Activated CD4-positive, alpha-beta memory T cell treated with anti-CD3 and anti-CD28 coated beads for 36 hours (primary cell): Measurements from ENCODE around the gene TLL1. TPM values are rescaled to one million over a fixed set of nuclear protein-coding genes. Genes with fewer than 3 reads are reported as not detected.

Source experiments
- CTCF ChIA-PET: fragments of 350-600 bp; sonication (Branson Sonifier 250); formaldehyde crosslinking; loops from one replicate; lab custom pipeline; 2021; ENCODE audit warnings: antibody characterized with exemption, inconsistent platforms; lab: Charles Lee
- POLR2A ChIA-PET: fragments of 350-600 bp; sonication (Branson Sonifier 250); formaldehyde crosslinking; loops from one replicate; lab custom pipeline; 2021; ENCODE audit warnings: antibody characterized with exemption; lab: Charles Lee
- DNase-seq: peaks from one replicate; pipeline ENCODE4 v3.0.0-alpha.2; 2020
- H3K27ac Mint-ChIP-seq: one replicate; pipeline ENCODE4 v1.8.0; 2021; ENCODE audit warnings: mixed read lengths
- H3K27me3 Mint-ChIP-seq: one replicate; pipeline ENCODE4 v1.8.0; 2021; ENCODE audit warnings: mixed read lengths
- H3K36me3 Mint-ChIP-seq: one replicate; pipeline ENCODE4 v1.8.0; 2021; ENCODE audit warnings: mixed read lengths
- H3K4me1 Mint-ChIP-seq: one replicate; pipeline ENCODE4 v1.8.0; 2021; ENCODE audit warnings: low read depth, mixed read lengths
- H3K4me3 Mint-ChIP-seq: one replicate; pipeline ENCODE4 v1.8.0; 2021; ENCODE audit warnings: mild to moderate bottlenecking, mixed read lengths
- H3K9me3 Mint-ChIP-seq: one replicate; pipeline ENCODE4 v1.8.0; 2021; ENCODE audit warnings: mixed read lengths
- intact Hi-C: fragments of 100-400 bp; cut with micrococcal nuclease; formaldehyde crosslinking; loops from one replicate; pipeline ENCODE4 v1.15.1; 2023
- total RNA-seq, 2 experiments: library from RNA; stranded (reverse); gene quantifications; one replicate each; pipeline ENCODE4 v1.2.3, GENCODE V29; 2021

The TLL1 gene
- not detected for total RNA-seq

DNA sequence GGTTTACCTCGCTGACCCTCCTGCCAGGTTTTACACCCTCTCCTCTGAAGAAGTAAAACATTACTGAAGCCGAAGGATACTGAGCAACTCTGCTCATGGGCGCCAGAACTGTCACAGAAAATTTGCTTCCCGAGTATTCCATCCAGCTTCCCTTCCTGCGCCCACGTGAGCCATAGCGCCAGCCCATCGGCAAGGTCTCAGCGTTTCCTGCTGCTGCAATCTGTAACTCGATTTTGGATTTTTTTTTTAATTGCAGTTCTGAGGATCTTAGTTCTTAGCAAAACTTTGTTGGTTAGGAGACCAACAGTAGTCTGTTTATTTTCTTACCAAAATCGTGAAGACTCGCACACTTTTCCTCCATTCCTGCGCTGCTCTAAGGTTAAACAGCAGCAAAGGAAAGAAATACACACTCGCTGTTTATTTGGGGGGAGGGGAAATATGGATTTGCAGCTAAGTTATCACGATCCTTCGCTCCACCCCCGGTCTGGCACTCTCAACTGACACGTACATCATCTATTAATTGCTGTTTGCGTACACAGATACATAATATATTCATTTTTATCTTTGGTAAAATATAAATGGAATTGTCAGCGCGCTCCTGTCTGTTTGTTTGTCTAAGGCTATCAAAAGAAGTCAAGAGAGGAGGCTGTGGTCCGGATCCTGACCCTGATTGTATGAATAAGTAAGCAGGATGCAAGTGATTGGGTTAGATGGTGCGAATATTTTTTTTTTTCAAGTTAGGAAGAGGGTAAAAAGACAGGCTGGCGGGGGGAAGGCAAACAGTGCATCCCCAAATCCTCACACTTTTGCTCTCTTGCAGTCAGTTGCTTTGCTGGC lies at the start of gene TLL1:
TLL1 (plus strand) TSS at position 777 of the 837 bp plus-strand sequence. CDS start 668 bp downstream, outside the sequence.
- no peaks in the 10 kb centered on the region for H3K9me3 Mint-ChIP-seq
- POLR2A ChIA-PET: no interaction called here
- peak within 1 kb of the TSS; percentile 16 for H3K4me3 Mint-ChIP-seq
- H3K4me1 Mint-ChIP-seq: peaks cover 18% of the 10 kb centered on the region
- CTCF ChIA-PET: no interaction called here
- intact Hi-C loops: no loop called here
- peaks cover 44% of the 10 kb centered on the region for H3K27me3 Mint-ChIP-seq
- no peaks in the 10 kb centered on the region for H3K36me3 Mint-ChIP-seq
- DNase-seq: no peak
- no peak within 1 kb of the TSS for H3K27ac Mint-ChIP-seq

DNA sequence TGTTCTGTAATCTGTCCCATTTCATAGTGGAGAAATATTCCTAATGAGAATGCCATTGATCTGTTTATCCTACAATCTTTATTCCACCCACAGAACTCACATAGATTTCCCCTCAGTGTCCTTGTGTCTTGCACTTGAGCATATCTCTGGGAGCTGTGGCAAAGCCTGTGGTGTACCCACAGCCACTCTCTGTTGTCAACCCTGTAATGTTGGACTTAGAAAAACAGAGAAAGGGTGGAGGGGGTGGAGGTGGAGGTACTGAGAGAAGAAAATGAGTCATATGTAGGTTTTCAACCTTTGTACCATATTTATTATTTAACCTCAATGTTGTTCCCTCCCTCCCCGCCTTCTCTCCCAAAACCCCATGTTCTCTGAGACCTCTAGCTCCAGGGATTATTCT lies 46.9 kb upstream of the TLL1 start:
- Mint-ChIP-seq H3K27ac (no peak overlapping the region), H3K27me3 (no peaks in the 10 kb centered on the region), H3K9me3 (no peaks in the 10 kb centered on the region), H3K4me3 (no peak overlapping the region), H3K36me3 (no peaks in the 10 kb centered on the region), H3K4me1 (no peaks in the 10 kb centered on the region)
- intact Hi-C loops: no loop called here
- POLR2A ChIA-PET: no interaction called here
- no peak for DNase-seq
- CTCF ChIA-PET: no interaction called here

DNA sequence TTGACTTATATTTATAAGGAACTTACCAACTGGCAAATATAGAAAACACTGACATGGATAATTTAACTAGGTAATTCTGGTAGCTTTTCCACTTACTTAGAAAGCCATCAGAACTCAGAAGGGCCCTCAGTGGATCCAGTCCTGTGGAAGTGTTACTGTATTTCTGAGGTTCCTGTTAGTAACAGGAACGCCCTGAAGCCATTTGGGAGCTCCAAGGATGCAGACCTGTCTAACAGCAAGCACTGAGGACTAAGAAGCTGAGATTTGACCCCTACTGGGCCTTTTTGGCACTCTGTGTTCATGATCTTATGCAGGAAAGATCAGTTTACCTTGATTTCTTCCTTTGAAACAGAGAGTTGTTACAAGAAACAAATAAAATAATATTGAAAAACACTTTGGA lies 46.0 kb upstream of the TLL1 start:
- Mint-ChIP-seq H3K27me3 (no peaks in the 10 kb centered on the region), H3K9me3 (no peaks in the 10 kb centered on the region), H3K36me3 (no peaks in the 10 kb centered on the region), H3K27ac (no peak overlapping the region), H3K4me3 (no peak overlapping the region), H3K4me1 (no peaks in the 10 kb centered on the region)
- DNase-seq: no peak
- POLR2A ChIA-PET: no interaction called here
- intact Hi-C loops: no loop called here
- CTCF ChIA-PET: no interaction called here

DNA sequence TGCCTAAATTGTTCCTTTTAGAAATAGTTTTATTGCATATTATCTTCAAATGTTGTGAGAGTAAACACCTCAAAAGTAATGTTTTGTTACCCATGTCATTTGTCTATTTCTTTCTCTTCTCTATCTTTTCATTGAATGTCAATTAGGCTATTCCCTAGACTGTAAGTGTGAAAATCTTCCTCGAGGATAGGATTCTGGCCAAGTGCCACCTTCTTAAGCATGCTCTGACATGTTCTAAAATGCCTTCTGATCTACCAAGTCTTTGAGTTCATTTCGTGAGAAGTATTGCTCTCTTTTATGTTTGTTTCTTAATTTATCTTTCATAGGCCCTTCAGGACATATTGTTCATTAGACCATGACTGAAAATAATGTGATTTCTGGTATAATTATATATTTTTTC lies 44.1 kb upstream of the TLL1 start:
- H3K4me3 Mint-ChIP-seq: no peak overlapping the region
- intact Hi-C loops: no loop called here
- no peaks in the 10 kb centered on the region for H3K9me3 Mint-ChIP-seq
- H3K27me3 Mint-ChIP-seq: no peaks in the 10 kb centered on the region
- no peaks in the 10 kb centered on the region for H3K4me1 Mint-ChIP-seq
- H3K36me3 Mint-ChIP-seq: no peaks in the 10 kb centered on the region
- POLR2A ChIA-PET: no interaction called here
- no peak overlapping the region for H3K27ac Mint-ChIP-seq
- DNase-seq: no peak
- CTCF ChIA-PET: no interaction called here

DNA sequence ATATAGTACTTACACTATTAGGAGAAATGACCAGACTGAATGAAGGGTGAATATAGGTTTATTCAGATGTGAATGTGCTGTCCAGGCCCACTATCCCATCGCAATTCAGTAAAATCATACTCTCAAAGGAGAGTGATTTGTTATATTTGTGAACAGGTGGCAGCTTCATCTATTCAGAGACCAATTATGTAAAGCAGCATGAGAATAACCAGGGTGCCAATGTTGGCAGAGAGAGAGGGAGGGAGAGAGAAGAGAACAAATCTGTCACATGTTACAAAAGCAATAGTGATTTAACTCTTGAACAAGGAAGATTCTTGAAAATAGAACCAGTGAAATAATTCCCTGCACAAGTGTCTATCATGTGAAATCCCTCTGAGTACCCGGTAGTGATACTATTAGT lies 38.9 kb upstream of the TLL1 start:
- H3K4me1 Mint-ChIP-seq: no peaks in the 10 kb centered on the region
- no peaks in the 10 kb centered on the region for H3K27me3 Mint-ChIP-seq
- H3K36me3 Mint-ChIP-seq: no peaks in the 10 kb centered on the region
- intact Hi-C loops: no loop called here
- H3K4me3 Mint-ChIP-seq: no peak overlapping the region
- no peak overlapping the region for H3K27ac Mint-ChIP-seq
- ChIA-PET POLR2A (no interaction called here), CTCF (no interaction called here)
- DNase-seq: no peak
- H3K9me3 Mint-ChIP-seq: no peaks in the 10 kb centered on the region

DNA sequence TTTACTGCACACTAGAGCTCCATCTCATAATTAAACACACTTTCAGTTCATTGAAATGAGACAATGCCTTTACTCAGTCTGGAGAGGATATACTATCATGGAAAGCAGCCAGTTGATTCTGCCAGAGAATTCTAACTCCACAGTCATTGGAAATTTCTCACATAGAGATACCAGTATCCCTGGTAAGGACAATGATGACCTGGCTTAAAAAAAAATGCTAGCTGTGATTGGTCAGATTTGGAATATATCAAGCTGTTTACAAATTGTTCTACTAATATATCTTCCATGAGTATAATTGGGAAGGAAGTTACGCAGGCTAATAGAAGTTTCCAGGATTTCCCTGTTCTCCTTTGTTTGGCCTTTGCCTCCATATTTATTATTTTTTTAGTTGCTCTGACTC lies 34.5 kb upstream of the TLL1 start:
- H3K9me3 Mint-ChIP-seq: no peaks in the 10 kb centered on the region
- intact Hi-C loops: no loop called here
- H3K4me1 Mint-ChIP-seq: no peaks in the 10 kb centered on the region
- no peaks in the 10 kb centered on the region for H3K36me3 Mint-ChIP-seq
- H3K27ac Mint-ChIP-seq: no peak overlapping the region
- CTCF ChIA-PET: no interaction called here
- DNase-seq: no peak
- POLR2A ChIA-PET: no interaction called here
- no peak overlapping the region for H3K4me3 Mint-ChIP-seq
- H3K27me3 Mint-ChIP-seq: no peaks in the 10 kb centered on the region

DNA sequence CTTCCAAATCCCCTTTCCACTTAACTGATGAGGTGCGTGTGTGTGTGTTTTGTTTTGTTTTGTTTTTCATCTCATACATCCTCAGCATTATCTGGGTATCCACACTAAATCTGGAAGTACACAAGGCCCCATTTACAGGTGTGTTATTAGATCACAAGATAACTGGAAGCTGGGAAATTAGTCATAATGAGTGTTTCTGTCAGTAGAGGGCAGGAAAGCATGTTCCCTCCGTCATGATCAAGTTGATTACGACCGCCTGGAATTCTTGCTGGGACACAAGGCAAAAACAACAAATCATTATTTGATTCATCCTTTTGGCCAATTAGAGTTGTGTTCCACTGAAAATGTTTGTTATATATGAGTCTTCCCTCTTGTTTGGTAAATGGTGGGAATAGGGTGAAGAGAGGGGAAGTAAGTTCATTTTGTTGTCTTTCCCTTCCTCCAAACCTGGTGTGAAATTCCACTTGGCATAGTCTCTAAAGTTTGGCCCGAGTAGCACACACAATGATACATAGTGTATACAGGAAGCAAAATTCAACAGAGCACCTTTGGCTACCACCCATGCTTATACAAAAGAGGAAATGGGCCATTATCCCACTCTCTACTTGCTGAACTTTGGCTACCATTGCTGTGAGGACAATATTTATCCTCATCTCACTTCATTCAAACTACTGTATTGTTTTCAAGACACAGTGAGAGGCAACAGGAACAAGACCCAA lies 33.3 kb upstream of the TLL1 start:
- no peaks in the 10 kb centered on the region for H3K27me3 Mint-ChIP-seq
- H3K27ac Mint-ChIP-seq: no peak overlapping the region
- DNase-seq: no peak
- ChIA-PET CTCF (no interaction called here), POLR2A (no interaction called here)
- H3K4me1 Mint-ChIP-seq: no peaks in the 10 kb centered on the region
- H3K4me3 Mint-ChIP-seq: no peak overlapping the region
- no peaks in the 10 kb centered on the region for H3K9me3 Mint-ChIP-seq
- intact Hi-C loops: no loop called here
- H3K36me3 Mint-ChIP-seq: no peaks in the 10 kb centered on the region

DNA sequence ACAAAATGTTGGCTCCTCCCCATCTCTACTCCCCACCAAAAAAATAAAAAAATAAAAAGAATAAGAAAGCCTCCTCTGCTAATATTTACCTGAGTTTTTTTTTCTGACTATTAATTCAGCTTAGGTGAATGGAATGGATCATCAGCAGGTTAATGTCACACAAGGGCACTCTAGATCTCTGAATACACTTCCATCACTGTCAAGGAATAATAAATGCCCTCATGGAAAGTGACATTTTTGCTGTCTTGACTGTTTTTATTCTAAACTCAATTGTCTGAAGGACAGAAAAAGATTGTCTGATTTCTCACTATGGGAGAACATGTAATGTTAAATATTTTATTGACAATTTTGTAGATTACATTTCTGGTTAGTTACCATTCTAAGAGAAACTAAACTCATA lies 30.4 kb upstream of the TLL1 start:
- intact Hi-C loops: no loop called here
- Mint-ChIP-seq H3K27me3 (no peaks in the 10 kb centered on the region), H3K27ac (no peak overlapping the region), H3K4me3 (no peak overlapping the region), H3K36me3 (no peaks in the 10 kb centered on the region), H3K9me3 (no peaks in the 10 kb centered on the region), H3K4me1 (no peaks in the 10 kb centered on the region)
- POLR2A ChIA-PET: no interaction called here
- CTCF ChIA-PET: no interaction called here
- no peak for DNase-seq

DNA sequence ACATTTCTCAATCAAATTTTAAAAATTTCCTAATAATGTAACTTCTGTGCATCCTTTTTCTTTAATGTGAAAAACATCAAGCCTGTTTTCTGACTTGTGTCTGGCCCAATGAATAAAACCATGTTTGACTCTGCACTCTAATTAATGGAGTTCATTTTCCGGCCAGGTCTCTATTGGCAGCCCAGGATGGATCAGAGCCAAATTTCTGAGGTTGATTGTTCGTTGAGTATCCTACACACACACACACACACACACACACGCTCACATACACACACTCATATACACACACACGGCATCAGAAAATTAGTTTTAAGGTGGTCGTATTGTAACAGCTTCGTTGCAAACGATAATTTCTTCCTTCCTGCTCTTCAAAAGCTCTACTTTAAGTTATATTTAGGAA lies 28.9 kb upstream of the TLL1 start:
- Mint-ChIP-seq H3K27me3 (no peaks in the 10 kb centered on the region), H3K9me3 (no peaks in the 10 kb centered on the region), H3K36me3 (no peaks in the 10 kb centered on the region), H3K4me1 (no peaks in the 10 kb centered on the region), H3K4me3 (no peak overlapping the region), H3K27ac (no peak overlapping the region)
- intact Hi-C loops: no loop called here
- ChIA-PET POLR2A (no interaction called here), CTCF (no interaction called here)
- no peak for DNase-seq

DNA sequence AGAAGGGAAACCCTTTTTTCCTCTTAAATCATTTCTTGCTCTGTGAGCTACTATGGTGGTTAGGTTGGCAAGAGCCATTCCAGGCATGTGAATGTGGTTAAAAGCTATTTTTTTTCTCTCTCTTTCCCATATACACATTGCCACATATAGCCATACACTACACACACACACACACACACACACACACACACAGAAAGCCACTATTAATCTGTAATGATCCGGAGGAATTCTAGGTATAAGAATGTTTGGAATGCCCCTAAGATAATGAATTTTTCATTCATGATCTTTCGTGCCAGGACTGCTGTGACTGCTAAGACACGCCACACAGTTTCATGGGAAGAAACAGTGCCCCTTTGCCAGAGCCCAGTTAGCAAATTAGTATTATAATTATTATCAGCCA lies 21.8 kb upstream of the TLL1 start:
- no peak for DNase-seq
- no peaks in the 10 kb centered on the region for H3K4me1 Mint-ChIP-seq
- CTCF ChIA-PET: no interaction called here

DNA sequence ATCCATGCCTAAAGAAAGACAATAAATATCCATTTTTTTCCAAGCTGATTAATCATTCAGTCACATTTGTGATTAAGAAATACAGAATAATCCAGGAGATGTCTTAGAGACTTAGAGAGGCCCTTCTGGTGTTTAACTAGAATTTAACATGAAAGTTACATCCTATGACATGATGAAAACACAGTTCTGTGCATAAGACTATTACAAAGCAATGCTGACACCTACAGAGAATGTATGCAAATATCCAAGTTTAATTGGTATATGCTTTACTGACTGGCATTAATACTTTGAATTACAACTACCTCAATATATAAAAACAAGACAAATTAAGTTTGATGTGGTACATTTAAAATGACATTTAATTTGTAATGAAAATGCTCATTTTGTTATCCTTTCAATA lies 17.8 kb upstream of the TLL1 start:
- no peak for DNase-seq
- no peaks in the 10 kb centered on the region for H3K9me3 Mint-ChIP-seq
- H3K4me3 Mint-ChIP-seq: no peak overlapping the region
- POLR2A ChIA-PET: no interaction called here
- no peaks in the 10 kb centered on the region for H3K4me1 Mint-ChIP-seq
- H3K27me3 Mint-ChIP-seq: no peaks in the 10 kb centered on the region
- H3K27ac Mint-ChIP-seq: no peak overlapping the region
- CTCF ChIA-PET: no interaction called here
- no peaks in the 10 kb centered on the region for H3K36me3 Mint-ChIP-seq
- intact Hi-C loops: no loop called here

More for the DNA sequence above, 21.8 kb upstream of the TLL1 start:
- H3K36me3 Mint-ChIP-seq: no peaks in the 10 kb centered on the region
- H3K4me3 Mint-ChIP-seq: no peak overlapping the region
- no peaks in the 10 kb centered on the region for H3K27me3 Mint-ChIP-seq
- no peak overlapping the region for H3K27ac Mint-ChIP-seq
- POLR2A ChIA-PET: no interaction called here
- intact Hi-C loops: no loop called here
- H3K9me3 Mint-ChIP-seq: no peaks in the 10 kb centered on the region

DNA sequence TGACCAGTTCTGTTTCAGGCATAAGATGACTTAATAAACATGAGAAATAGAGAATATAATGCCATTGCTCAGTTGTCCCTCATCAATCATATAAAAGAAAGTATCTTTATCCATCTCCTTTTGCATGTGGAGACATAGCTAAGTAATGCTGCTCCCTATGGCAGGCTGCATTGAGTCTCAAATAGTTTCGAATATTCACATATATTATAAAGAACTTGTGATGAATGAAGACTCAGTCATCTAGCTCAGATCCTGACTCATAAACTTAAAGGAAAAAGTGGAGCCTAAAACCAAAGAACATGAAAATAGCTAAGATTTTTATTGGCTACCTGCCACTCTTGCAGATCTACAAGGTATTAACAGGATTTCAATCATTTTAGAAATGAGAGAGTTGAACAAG lies 11.7 kb upstream of the TLL1 start:
- intact Hi-C loops: no loop called here
- H3K9me3 Mint-ChIP-seq: no peaks in the 10 kb centered on the region

DNA sequence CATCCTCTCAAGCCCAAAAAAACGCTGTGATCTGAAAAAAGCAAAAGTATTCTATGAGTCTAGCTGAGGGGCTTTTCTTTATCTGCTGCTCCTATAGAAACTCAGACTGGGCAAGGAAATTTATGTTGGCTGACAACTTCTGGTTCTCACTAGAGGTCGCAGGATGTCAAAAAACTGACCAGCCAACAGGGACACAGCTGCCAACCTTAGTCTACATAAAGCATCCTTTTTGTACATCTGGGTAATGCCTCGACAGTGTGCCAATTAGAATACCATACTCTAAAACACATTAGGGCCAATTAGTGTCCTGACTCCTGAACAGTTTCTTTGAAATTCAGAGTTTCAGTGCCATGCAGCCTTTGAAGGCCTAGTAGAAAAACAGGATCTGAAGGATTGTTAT lies 8.8 kb upstream of the TLL1 start:
- Mint-ChIP-seq H3K9me3 (no peaks in the 10 kb centered on the region), H3K4me3 (no peak overlapping the region), H3K36me3 (no peaks in the 10 kb centered on the region), H3K27me3 (no peaks in the 10 kb centered on the region), H3K4me1 (no peaks in the 10 kb centered on the region), H3K27ac (no peak overlapping the region)
- DNase-seq: no peak
- ChIA-PET POLR2A (no interaction called here), CTCF (no interaction called here)
- intact Hi-C loops: no loop called here

More for the DNA sequence above, 11.7 kb upstream of the TLL1 start:
- ChIA-PET POLR2A (no interaction called here), CTCF (no interaction called here)
- Mint-ChIP-seq H3K4me3 (no peak overlapping the region), H3K27ac (no peak overlapping the region), H3K4me1 (no peaks in the 10 kb centered on the region), H3K27me3 (no peaks in the 10 kb centered on the region), H3K36me3 (no peaks in the 10 kb centered on the region)
- no peak for DNase-seq
